GM12878 (cell line): Measurements from ENCODE around the gene LRRC74B. TPM values are rescaled to one million over a fixed set of nuclear protein-coding genes. Genes with fewer than 3 reads are reported as not detected.
A peak's percentile ranks its signal among the peaks of the same experiment; 100 is the strongest.

ENCODE experiments used
- ATAC-seq: fragments of 200-7000 bp; cut with Tn5 transposase; 3 replicates; pipeline ENCODE4 v1.9.1; 2020; ENCODE audit warnings: mild to moderate bottlenecking, moderate library complexity
- BruUV-seq: library from RNA; stranded (reverse); fragments of 400-500 nt; replicated peaks from 2 replicates; lab custom pipeline; 2021; lab: Mats Ljungman, UMichigan
- CTCF ChIA-PET: fragments of 300-600 bp; sonication (Branson Sonifier 250); formaldehyde crosslinking; extraction: SDS; loops from one replicate; lab custom pipeline; 2021; ENCODE audit warnings: inconsistent platforms; lab: Yijun Ruan, JAX
- POLR2A ChIA-PET: fragments of 350-600 bp; formaldehyde crosslinking; extraction: SDS; loops from one replicate; lab custom pipeline; 2021; ENCODE audit warnings: inconsistent platforms; lab: Charles Lee
- RAD21 ChIA-PET: fragments of 300-600 bp; sonication (Branson Sonifier 250); formaldehyde crosslinking; loops from one replicate; lab custom pipeline; 2023; ENCODE audit warnings: antibody characterized with exemption; ENCODE audit not compliant: unreplicated experiment; lab: Charles Lee
- SMC1A ChIA-PET: fragments of 300-600 bp; sonication (Branson Sonifier 250); formaldehyde crosslinking; loops from one replicate; lab custom pipeline; 2023; ENCODE audit not compliant: unreplicated experiment, uncharacterized antibody; lab: Charles Lee
- DNase-seq: peaks from one replicate; pipeline ENCODE4 v3.0.0-alpha.2; 2011; ENCODE audit warnings: low read depth, low spot score
- FAIRE-seq: peaks from 3 replicates; lab custom pipeline; 2011; peaks lifted over from hg19 to GRCh38; lab: Jason Lieb, UNC
- H2AFZ ChIP-seq: 2 replicates; pipeline ENCODE4 v1.6.0; 2011; ENCODE audit warnings: low read depth, low read length, control low read depth; ENCODE audit not compliant: control insufficient read depth
- H3K27ac ChIP-seq: 2 replicates; pipeline ENCODE4 v1.5.1; 2011; ENCODE audit warnings: control low read depth; ENCODE audit not compliant: control insufficient read depth, insufficient read depth
- H3K27me3 ChIP-seq, 2 experiments: replicated peaks in 1 of 2; 2 replicates each; pipeline versions ENCODE4 v1.6.0 to v1.6.1; 2011; ENCODE audit warnings: low read length in 1 of 2; ENCODE audit not compliant: control insufficient read depth in 2 of 2, insufficient read depth in 2 of 2
- H3K36me3 ChIP-seq, 2 experiments: 2 replicates each; pipeline ENCODE4 v1.5.1; 2011; ENCODE audit warnings: low read length in 1 of 2; ENCODE audit not compliant: control insufficient read depth in 2 of 2, insufficient read depth in 2 of 2
- H3K4me1 ChIP-seq: 2 replicates; pipeline ENCODE4 v1.6.1; 2011; ENCODE audit warnings: mild to moderate bottlenecking, low read length, moderate library complexity, mixed read lengths; ENCODE audit not compliant: control insufficient read depth, insufficient read depth
- H3K4me2 ChIP-seq: 2 replicates; pipeline ENCODE4 v1.6.0; 2011; ENCODE audit warnings: control low read depth; ENCODE audit not compliant: control insufficient read depth, insufficient read depth
- H3K4me3 ChIP-seq: fragments of 200-600 bp; sonication (generic); 2 replicates; pipeline ENCODE4 v1.5.1; 2016
- H3K79me2 ChIP-seq: 2 replicates; pipeline ENCODE4 v1.6.0; 2011; ENCODE audit warnings: low read length; ENCODE audit not compliant: control insufficient read depth, insufficient read depth
- H3K9ac ChIP-seq: 2 replicates; pipeline ENCODE4 v1.8.0; 2011; ENCODE audit warnings: low read length, control low read depth, mixed read lengths; ENCODE audit not compliant: control insufficient read depth, insufficient read depth
- H3K9me3 ChIP-seq: replicated peaks from 3 replicates; pipeline ENCODE4 v1.5.1; 2011; ENCODE audit warnings: mild to moderate bottlenecking, low read length; ENCODE audit not compliant: control insufficient read depth, insufficient read depth
- H4K20me1 ChIP-seq: 2 replicates; pipeline ENCODE4 v1.6.0; 2011; ENCODE audit not compliant: control insufficient read depth, insufficient read depth
- ASH2L ChIP-seq: fragments of 300-600, 200-600 bp; sonication (generic); IDR thresholded peaks from 2 replicates; pipeline ENCODE4 v1.6.1; 2017; ENCODE audit warnings: low read depth, mild to moderate bottlenecking, borderline replicate concordance
- BCLAF1 ChIP-seq: fragments of 450-650 bp; IDR thresholded peaks from 2 replicates; pipeline ENCODE4 v1.6.1; 2017; ENCODE audit warnings: antibody characterized with exemption, mild to moderate bottlenecking, moderate library complexity
- CHD1 ChIP-seq: IDR thresholded peaks from 2 replicates; pipeline ENCODE4 v1.6.1; 2012; ENCODE audit warnings: low read depth, low read length, improper control_type of control experiment
- DPF2 ChIP-seq: fragments of 450-650 bp; IDR thresholded peaks from 2 replicates; pipeline ENCODE4 v1.6.1; 2017; ENCODE audit warnings: mild to moderate bottlenecking
- EGR1 ChIP-seq, 2 experiments: IDR thresholded peaks; 1 replicate in 1 of 2; 2 replicates in 1 of 2; pipeline ENCODE4 v1.6.1; 2011 to 2012; ENCODE audit warnings: low read depth in 2 of 2, low read length in 2 of 2, borderline replicate concordance in 1 of 2, mild to moderate bottlenecking in 1 of 2, moderate library complexity in 1 of 2
- ELK1 ChIP-seq: IDR thresholded peaks from 2 replicates; pipeline ENCODE4 v1.6.1; 2012; ENCODE audit warnings: low read depth, low read length, improper control_type of control experiment
- JUNB ChIP-seq: IDR thresholded peaks from 2 replicates; pipeline ENCODE4 v1.6.1; 2016; ENCODE audit warnings: antibody characterized with exemption, mild to moderate bottlenecking
- MTA3 ChIP-seq: IDR thresholded peaks from 2 replicates; pipeline ENCODE4 v1.6.1; 2012; ENCODE audit warnings: low read length, inconsistent platforms, borderline replicate concordance
- NR2C1 ChIP-seq: fragments of 450-650 bp; IDR thresholded peaks from 2 replicates; pipeline ENCODE4 v1.6.1; 2017; ENCODE audit warnings: antibody characterized with exemption, mild to moderate bottlenecking, moderate library complexity
- PAX8 ChIP-seq: fragments of 450-650 bp; IDR thresholded peaks from 2 replicates; pipeline ENCODE4 v1.6.1; 2017; ENCODE audit warnings: mild to moderate bottlenecking, moderate library complexity
- POLR2AphosphoS2 ChIP-seq: IDR thresholded peaks from 2 replicates; pipeline ENCODE4 v1.6.1; 2011; ENCODE audit warnings: low read depth, mild to moderate bottlenecking, low read length, improper control_type of control experiment, moderate library complexity
- SIX5 ChIP-seq: IDR thresholded peaks from 2 replicates; pipeline ENCODE4 v1.6.1; 2011; ENCODE audit warnings: mild to moderate bottlenecking, low read depth, low read length, moderate library complexity; ENCODE audit not compliant: severe bottlenecking
- WGBS: methylation state at CpG from one replicate; pipeline ENCODE4 v1.1.6; 2016; ENCODE audit warnings: low lambda C conversion rate; ENCODE audit not compliant: insufficient replicate concordance, insufficient coverage; ENCODE audit errors: missing lambda C conversion rate; 5-methylcytosine and 5-hydroxymethylcytosine counted together
- in situ Hi-C: fragments of 300-500 bp; cut with MboI; formaldehyde crosslinking; loops from 9 replicates; pipeline ENCODE4 v1.14.3; 2018; ENCODE audit warnings: mixed read lengths
- intact Hi-C: fragments of 100-400 bp; cut with micrococcal nuclease; formaldehyde crosslinking; loops from one replicate; pipeline ENCODE4 v1.14.2; 2022; ENCODE audit not compliant: unreplicated experiment
- polyA plus RNA-seq, 11 experiments: library from polyadenylated mRNA; depleted of rRNA in 4 of 11; unstranded in 6 of 11; stranded (reverse) in 5 of 11; fragments of >200 nt; fragmentation: Nextera tagmentation in 4 of 11; fragmentation: Illumina TruSeq in 1 of 11; extraction: Ambion mirVana in 4 of 11; extraction: Trizol in 1 of 11; gene quantifications; 1 replicate in 1 of 11; 2 replicates in 10 of 11; pipeline versions ENCODE4 v1.2.1 to v1.2.3, GENCODE V29; 2011 to 2016; ENCODE audit warnings: inconsistent platforms in 2 of 11, missing spikeins in 2 of 11, low read depth in 1 of 11
- total RNA-seq, 4 experiments: library from RNA; depleted of rRNA in 3 of 4; stranded (reverse); fragments of >200 nt in 3 of 4; fragmentation: Illumina TruSeq in 1 of 4; extraction: Trizol in 1 of 4; gene quantifications; 2 replicates each; pipeline versions ENCODE4 v1.2.1 to v1.2.3, GENCODE V29; 2013 to 2021
- TF ChIP-seq, protein P1 (sequence below): fragments of 450-650 bp; IDR thresholded peaks from 2 replicates; pipeline ENCODE4 v1.6.1; 2016; ENCODE audit warnings: mild to moderate bottlenecking
- TF ChIP-seq, protein P2 (sequence below): fragments of 450-650 bp; formaldehyde crosslinking; IDR thresholded peaks from 2 replicates; pipeline ENCODE4 v1.4.0; 2022; ENCODE audit warnings: mild to moderate bottlenecking, moderate library complexity

The LRRC74B gene
- total and polyA plus RNA-seq, 10 of the 15 experiments (the other 5 are each of a cell fraction or from before 2014, with no cell fraction given): not detected

GRCh38 chr22:21055564-21055834 is 9.8 kb downstream of the LRRC74B start:
- ChIA-PET SMC1A (no interaction called here), RAD21 (no interaction called here), POLR2A (no interaction called here), CTCF (no interaction called here)
- no TSS peak for BruUV-seq
- intact Hi-C loops: no loop called here
- Histone ChIP-seq H3K4me1 (peaks cover 17% of the 10 kb centered on the region), H3K36me3 (no peaks in the 10 kb centered on the region), H3K9ac (no peak overlapping the region), H3K4me2 (no peak overlapping the region), H2AFZ (peak overlapping the region; percentile 37), H3K79me2 (no peaks in the 10 kb centered on the region), H3K9me3 (no peaks in the 10 kb centered on the region), H3K27ac (no peak overlapping the region), H3K4me3 (no peak overlapping the region), H4K20me1 (no peaks in the 10 kb centered on the region), H3K27me3 (no peaks in the 10 kb centered on the region; a peak in 2 of 4 replicates)
- WGBS: 0% methylated on average over 4 of the region's 4 CpGs
- FAIRE-seq (no peak), DNase-seq (no peak), ATAC-seq (no peak)
- in situ Hi-C loops: no loop called here
- TF ChIP-seq EGR1 (IDR thresholded peaks at IDR 0.05; ENCODE audit: borderline replicate concordance in 1 of 2, low read depth in 2 of 2, low read length in 2 of 2) (no peak), PAX8 (no peak), JUNB (no peak), MTA3 (no peak), POLR2AphosphoS2 (no peak), ASH2L (no peak), BCLAF1 (no peak), NR2C1 (no peak), DPF2 (no peak), SIX5 (no peak), ELK1 (no peak), CHD1 (no peak)
- TF ChIP-seq, protein P1, sequence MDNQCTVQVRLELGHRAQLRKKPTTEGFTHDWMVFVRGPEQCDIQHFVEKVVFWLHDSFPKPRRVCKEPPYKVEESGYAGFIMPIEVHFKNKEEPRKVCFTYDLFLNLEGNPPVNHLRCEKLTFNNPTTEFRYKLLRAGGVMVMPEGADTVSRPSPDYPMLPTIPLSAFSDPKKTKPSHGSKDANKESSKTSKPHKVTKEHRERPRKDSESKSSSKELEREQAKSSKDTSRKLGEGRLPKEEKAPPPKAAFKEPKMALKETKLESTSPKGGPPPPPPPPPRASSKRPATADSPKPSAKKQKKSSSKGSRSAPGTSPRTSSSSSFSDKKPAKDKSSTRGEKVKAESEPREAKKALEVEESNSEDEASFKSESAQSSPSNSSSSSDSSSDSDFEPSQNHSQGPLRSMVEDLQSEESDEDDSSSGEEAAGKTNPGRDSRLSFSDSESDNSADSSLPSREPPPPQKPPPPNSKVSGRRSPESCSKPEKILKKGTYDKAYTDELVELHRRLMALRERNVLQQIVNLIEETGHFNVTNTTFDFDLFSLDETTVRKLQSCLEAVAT: no peak
- TF ChIP-seq, protein P2, sequence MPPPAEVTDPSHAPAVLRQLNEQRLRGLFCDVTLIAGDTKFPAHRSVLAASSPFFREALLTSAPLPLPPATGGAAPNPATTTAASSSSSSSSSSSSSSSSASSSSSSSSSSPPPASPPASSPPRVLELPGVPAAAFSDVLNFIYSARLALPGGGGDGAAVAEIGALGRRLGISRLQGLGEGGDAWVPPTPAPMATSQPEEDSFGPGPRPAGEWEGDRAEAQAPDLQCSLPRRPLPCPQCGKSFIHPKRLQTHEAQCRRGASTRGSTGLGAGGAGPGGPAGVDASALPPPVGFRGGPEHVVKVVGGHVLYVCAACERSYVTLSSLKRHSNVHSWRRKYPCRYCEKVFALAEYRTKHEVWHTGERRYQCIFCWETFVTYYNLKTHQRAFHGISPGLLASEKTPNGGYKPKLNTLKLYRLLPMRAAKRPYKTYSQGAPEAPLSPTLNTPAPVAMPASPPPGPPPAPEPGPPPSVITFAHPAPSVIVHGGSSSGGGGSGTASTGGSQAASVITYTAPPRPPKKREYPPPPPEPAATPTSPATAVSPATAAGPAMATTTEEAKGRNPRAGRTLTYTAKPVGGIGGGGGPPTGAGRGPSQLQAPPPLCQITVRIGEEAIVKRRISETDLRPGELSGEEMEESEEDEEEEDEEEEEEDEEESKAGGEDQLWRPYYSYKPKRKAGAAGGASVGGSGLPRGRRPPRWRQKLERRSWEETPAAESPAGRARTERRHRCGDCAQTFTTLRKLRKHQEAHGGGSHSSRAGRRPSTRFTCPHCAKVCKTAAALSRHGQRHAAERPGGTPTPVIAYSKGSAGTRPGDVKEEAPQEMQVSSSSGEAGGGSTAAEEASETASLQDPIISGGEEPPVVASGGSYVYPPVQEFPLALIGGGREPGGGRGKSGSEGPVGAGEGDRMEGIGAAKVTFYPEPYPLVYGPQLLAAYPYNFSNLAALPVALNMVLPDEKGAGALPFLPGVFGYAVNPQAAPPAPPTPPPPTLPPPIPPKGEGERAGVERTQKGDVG: no peak
